ENCODE results near the gene CCDC12. TPM values are rescaled to one million over a fixed set of nuclear protein-coding genes. Genes with fewer than 3 reads are reported as not detected.

Gene CCDC12
- total and polyA plus RNA-seq, 2 of the 13 experiments (the other 11 are each of a cell fraction or from before 2014, with no cell fraction given), result 30.1 to 49.5 TPM

DNA sequence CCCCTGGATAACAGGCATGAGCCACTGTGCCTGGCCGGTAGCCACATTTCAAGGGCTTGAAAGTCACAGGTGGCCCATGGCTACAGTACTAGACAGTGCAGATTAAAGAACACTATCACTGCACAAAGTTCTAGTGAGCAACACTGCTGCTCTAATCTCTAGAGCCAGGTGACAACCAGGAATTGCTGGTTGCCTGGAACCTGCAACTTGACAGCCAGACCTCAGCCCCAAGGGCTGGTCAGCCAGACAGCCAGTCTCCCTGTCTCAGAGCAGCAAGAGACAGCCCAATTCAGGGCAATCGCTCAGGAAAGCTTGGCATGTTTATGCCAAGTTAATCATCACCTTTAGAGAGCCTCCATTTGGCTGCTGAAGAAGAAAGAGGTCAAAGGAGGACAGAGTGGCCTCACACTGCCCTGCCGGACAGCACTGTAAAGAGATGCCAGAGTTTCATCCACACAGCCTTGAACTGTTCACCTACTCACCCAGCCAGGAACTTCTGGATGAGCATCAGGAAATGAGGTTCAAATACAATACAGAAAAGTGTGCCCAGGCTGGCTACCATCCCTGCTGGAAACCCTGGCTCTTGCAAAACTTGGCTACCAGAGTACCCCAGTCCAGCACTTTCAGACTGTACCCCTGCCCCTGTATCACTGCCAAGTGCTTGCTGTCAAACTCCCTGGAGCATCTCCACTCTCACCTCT lies 6.0 kb downstream of the CCDC12 start:
- FAIRE-seq (peak; percentile 99), DNase-seq (ENCODE audit: low spot score) (peak; percentile 96), ATAC-seq (peak; percentile 90)
- peaks cover 94% of the 10 kb centered on the region for H3K79me2 ChIP-seq (ENCODE audit: insufficient read depth, low read length)
- H3K9ac ChIP-seq (ENCODE audit: insufficient read depth, low read depth, low read length), result peak overlapping the region; percentile 37; the same call in 1 of the 2 replicates
- 4% methylated on average over 3 of the region's 3 CpGs for WGBS (ENCODE audit: low lambda C conversion rate)
- H3K4me1 ChIP-seq (ENCODE audit: insufficient read depth, low read length), result peaks cover 91% of the 10 kb centered on the region
- H4K20me1 ChIP-seq (ENCODE audit: insufficient read depth, low read length), result peaks cover 72% of the 10 kb centered on the region
- ChIA-PET POLR2A (interaction anchor here (1.0 to 2.2 kb wide), 7 partner anchors 9 to 409 kb away, joined by 3 to 6 read pairs (median 4); partner anchors contain the start of gene NBEAL2), CTCF (ENCODE audit: low intra/inter-chr PET ratio, low total read pairs) (no interaction called here)
- H3K9me3 ChIP-seq (ENCODE audit: low read length), result no peaks in the 10 kb centered on the region
- intact Hi-C loops (cut with micrococcal nuclease; ENCODE audit: unreplicated experiment), result loop anchor here (1.0 to 10.0 kb wide), 2 partner anchors 26 to 46 kb away; no protein-coding TSS in a partner anchor
- peak overlapping the region; percentile 73 for H3K4me2 ChIP-seq (ENCODE audit: low read depth, low read length)
- H3K4me3 ChIP-seq (replicated peaks in 1 of 3; ENCODE audit: insufficient read depth in 1 of 3, low read depth in 2 of 3, low read length in 3 of 3), result peak overlapping the region in 1 of 3 experiments; percentile 57; a peak in 2 of 6 replicates
- in situ Hi-C loops (cut with HindIII; ENCODE audit: extremely low pct_ligation_motif_present, low pct_unique_long_range_greater_than_20kb), result no loop called here
- no TSS peak for BruUV-seq (replicated peaks)
- no peak overlapping the region for H2AFZ ChIP-seq (ENCODE audit: low read length)
- H3K27me3 ChIP-seq (ENCODE audit: control insufficient read depth in 1 of 2, insufficient read depth in 2 of 2, low read length in 2 of 2), result no peaks in the 10 kb centered on the region
- peaks cover 2 to 23% of the 10 kb centered on the region in 2 experiments; a peak in 4 of 5 replicates for H3K36me3 ChIP-seq (replicated peaks in 1 of 2; ENCODE audit: control insufficient read depth in 1 of 2, insufficient read depth in 2 of 2, low read length in 2 of 2)
- peak overlapping the region; percentile 74 for H3K27ac ChIP-seq (ENCODE audit: extremely low read length, insufficient read depth, low read length)
- TF ChIP-seq TMF1 (CRISPR knock-in tag; IDR thresholded peaks at IDR 0.05; ENCODE audit: low read depth) (no peak), ZNF749 (CRISPR knock-in tag; IDR thresholded peaks at IDR 0.05; ENCODE audit: borderline replicate concordance) (no peak), ZNF629 (CRISPR knock-in tag; conservative IDR thresholded peaks at IDR 0.05) (0 out of 2 replicates have a peak, but pooled peaks have one; percentile 18), ZNF382 (CRISPR knock-in tag; IDR thresholded peaks at IDR 0.05; ENCODE audit: borderline replicate concordance) (no peak), MED13 (CRISPR knock-in tag; IDR thresholded peaks at IDR 0.05) (no peak), CEBPB (IDR thresholded peaks at IDR 0.05; ENCODE audit: borderline replicate concordance, low read depth, low read length) (peak; percentile 1; the same call in 1 of the 2 replicates), ZNF839 (CRISPR knock-in tag; IDR thresholded peaks at IDR 0.05; ENCODE audit: borderline replicate concordance) (no peak), DPF2 (CRISPR knock-in tag; IDR thresholded peaks at IDR 0.05; ENCODE audit: borderline replicate concordance, low read depth) (peak; percentile 26; the same call in 1 of the 2 replicates), ZNF224 (CRISPR knock-in tag; IDR thresholded peaks at IDR 0.05) (0 out of 2 replicates have a peak, but pooled peaks have one; percentile 39), ZNF205 (CRISPR knock-in tag; IDR thresholded peaks at IDR 0.05) (peak; percentile 87; the same call in 1 of the 2 replicates), ZNF674 (CRISPR knock-in tag; IDR thresholded peaks at IDR 0.05; ENCODE audit: low read depth) (no peak), ZNF256 (CRISPR knock-in tag; conservative IDR thresholded peaks at IDR 0.05) (no peak), ZFY (CRISPR knock-in tag; IDR thresholded peaks at IDR 0.05) (no peak)
- TF ChIP-seq, protein P1, sequence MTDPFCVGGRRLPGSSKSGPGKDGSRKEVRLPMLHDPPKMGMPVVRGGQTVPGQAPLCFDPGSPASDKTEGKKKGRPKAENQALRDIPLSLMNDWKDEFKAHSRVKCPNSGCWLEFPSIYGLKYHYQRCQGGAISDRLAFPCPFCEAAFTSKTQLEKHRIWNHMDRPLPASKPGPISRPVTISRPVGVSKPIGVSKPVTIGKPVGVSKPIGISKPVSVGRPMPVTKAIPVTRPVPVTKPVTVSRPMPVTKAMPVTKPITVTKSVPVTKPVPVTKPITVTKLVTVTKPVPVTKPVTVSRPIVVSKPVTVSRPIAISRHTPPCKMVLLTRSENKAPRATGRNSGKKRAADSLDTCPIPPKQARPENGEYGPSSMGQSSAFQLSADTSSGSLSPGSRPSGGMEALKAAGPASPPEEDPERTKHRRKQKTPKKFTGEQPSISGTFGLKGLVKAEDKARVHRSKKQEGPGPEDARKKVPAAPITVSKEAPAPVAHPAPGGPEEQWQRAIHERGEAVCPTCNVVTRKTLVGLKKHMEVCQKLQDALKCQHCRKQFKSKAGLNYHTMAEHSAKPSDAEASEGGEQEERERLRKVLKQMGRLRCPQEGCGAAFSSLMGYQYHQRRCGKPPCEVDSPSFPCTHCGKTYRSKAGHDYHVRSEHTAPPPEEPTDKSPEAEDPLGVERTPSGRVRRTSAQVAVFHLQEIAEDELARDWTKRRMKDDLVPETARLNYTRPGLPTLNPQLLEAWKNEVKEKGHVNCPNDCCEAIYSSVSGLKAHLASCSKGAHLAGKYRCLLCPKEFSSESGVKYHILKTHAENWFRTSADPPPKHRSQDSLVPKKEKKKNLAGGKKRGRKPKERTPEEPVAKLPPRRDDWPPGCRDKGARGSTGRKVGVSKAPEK (CRISPR knock-in tag; IDR thresholded peaks at IDR 0.05; ENCODE audit: borderline replicate concordance), result no peak
- TF ChIP-seq, protein P2, sequence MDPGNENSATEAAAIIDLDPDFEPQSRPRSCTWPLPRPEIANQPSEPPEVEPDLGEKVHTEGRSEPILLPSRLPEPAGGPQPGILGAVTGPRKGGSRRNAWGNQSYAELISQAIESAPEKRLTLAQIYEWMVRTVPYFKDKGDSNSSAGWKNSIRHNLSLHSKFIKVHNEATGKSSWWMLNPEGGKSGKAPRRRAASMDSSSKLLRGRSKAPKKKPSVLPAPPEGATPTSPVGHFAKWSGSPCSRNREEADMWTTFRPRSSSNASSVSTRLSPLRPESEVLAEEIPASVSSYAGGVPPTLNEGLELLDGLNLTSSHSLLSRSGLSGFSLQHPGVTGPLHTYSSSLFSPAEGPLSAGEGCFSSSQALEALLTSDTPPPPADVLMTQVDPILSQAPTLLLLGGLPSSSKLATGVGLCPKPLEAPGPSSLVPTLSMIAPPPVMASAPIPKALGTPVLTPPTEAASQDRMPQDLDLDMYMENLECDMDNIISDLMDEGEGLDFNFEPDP (CRISPR knock-in tag; conservative IDR thresholded peaks at IDR 0.05), result no peak
- TF ChIP-seq, protein P3, sequence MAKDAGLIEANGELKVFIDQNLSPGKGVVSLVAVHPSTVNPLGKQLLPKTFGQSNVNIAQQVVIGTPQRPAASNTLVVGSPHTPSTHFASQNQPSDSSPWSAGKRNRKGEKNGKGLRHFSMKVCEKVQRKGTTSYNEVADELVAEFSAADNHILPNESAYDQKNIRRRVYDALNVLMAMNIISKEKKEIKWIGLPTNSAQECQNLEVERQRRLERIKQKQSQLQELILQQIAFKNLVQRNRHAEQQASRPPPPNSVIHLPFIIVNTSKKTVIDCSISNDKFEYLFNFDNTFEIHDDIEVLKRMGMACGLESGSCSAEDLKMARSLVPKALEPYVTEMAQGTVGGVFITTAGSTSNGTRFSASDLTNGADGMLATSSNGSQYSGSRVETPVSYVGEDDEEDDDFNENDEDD (CRISPR knock-in tag; IDR thresholded peaks at IDR 0.05; ENCODE audit: borderline replicate concordance), result no peak
- TF ChIP-seq, protein P4, sequence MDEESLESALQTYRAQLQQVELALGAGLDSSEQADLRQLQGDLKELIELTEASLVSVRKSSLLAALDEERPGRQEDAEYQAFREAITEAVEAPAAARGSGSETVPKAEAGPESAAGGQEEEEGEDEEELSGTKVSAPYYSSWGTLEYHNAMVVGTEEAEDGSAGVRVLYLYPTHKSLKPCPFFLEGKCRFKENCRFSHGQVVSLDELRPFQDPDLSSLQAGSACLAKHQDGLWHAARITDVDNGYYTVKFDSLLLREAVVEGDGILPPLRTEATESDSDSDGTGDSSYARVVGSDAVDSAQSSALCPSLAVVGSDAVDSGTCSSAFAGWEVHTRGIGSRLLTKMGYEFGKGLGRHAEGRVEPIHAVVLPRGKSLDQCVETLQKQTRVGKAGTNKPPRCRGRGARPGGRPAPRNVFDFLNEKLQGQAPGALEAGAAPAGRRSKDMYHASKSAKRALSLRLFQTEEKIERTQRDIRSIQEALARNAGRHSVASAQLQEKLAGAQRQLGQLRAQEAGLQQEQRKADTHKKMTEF (CRISPR knock-in tag; IDR thresholded peaks at IDR 0.05), result peak; percentile 87
